SH-SY5Y (cell line): ENCODE measurements around the gene CD164.

Source experiments
- GATA2 ChIP-seq: IDR thresholded peaks from 2 replicates; pipeline ENCODE4 v1.6.1; 2011; ENCODE audit warnings: mild to moderate bottlenecking, low read depth, low read length
- GATA3 ChIP-seq: IDR thresholded peaks from 2 replicates; pipeline ENCODE4 v1.6.1; 2011; ENCODE audit warnings: low read depth, mild to moderate bottlenecking, low read length, moderate library complexity

Gene CD164

DNA sequence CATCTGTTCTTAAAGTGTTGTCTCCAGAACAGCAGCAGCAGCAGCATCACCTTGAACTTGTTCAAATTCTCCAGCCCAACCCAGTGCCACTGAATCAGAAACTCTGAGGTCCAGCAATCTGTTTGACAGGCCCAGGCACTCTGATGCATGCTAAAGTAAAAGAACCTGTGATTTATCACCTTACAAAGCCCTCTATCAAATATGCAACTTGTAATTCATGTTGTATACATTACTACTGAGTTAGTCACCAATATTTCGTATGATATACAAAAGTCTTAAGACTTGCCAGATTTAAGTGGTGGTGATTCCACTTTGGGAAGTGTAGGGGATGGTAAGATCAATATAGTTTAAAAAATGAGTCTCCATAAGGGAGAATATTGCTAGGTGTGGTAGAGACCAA is 6.0 kb upstream of the CD164 start:
- TF ChIP-seq GATA2 = no peak

DNA sequence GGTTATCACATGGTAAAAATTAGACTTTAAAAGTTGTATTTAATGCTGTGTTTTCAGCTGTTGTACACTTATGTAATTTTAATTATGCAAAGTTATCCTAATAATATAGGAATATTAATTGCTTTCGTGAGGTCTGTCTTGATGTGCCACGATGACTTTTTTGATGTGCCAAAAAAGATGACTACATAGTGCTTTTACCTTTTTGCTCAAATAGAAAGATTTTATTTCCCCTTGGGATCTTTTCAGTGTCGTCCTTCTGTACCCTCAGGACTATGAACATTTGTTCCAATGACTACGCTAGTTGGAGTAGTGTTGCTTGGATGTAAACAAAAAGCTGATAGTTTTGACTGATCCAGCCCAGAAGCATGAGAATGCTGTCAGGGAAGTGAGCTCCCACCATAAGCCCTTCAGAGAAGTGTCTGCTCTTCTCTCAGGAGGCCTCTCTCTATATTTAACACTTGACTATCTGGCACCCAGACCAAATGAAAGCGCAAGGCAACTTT is 1.2 kb upstream of the CD164 start:
- TF ChIP-seq GATA3 (no peak), GATA2 (no peak)

DNA sequence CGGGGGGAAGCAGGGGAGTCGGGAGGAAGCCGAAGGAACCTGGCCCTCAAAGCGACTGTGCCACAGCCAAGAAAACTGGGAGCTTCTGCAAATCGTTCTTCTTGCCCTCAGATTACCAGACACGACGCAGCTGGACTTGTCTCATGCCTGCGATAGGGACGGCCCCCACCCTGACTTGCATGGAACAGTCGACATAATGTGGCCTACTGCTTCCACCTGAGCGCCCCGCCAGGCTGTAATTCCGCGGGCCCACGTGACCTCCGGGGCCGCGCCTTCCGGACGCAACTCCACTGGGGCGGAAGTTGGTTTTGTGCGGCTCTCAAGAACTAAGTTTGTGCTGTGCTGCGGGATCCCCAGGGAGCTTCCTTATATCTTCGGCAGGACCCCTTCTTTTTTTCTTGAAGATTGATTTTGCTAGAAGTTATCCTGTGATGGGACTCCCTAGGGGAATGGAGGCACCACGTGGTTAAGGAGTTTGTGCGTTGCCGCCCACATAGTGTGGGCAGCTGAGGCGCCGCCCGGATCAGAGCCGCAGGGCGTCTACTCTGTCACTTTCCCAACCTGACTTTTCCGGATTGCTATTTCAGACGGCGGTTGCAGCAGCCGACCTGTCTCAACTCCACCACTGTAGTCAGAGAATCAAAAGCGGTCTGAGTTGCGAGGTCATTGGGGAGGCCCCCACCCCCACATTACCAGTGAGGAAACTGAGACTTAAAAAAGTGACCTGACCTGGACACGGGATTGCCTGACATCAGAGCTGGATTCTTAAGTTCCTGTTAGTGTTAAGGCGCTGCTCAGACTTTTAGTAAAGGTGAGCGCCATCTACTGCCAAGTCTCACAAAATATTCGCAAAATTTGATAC is 540 bp upstream of the CD164 start:
- no peak for TF ChIP-seq GATA3
- TF ChIP-seq GATA2 = no peak

DNA sequence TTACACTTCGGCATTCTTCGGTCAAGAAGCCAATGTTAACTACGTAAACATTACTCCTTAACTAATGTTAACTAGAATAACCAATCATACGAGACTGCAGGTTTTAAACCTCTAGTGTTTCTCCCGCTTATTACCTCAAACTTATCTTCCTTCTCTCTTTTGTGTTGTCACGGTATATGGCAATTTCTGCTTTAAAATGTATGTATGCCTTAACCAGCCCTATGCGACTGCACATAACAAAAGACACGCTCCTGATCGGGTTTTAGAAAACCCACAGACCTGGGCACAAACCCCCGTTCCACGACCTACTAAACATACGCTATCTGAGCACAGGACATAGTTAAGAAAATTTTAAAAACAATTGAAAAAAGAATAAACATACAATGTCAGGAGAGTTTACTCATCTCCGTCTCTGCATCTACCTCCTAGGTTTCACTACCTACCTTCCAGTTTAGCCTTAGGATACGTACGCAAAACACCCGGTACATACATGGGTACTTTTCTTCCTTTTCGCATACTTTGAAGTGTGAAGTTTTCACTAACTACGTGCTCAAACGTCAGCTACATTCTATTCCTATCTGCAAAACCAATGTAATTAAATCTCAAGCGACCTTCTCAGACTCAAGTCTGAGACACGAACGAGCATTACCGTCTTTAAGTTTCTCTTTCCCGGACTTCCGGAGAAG is 1.1 kb downstream of the CD164 start:
- no peak for TF ChIP-seq GATA2
- TF ChIP-seq GATA3 = no peak

DNA sequence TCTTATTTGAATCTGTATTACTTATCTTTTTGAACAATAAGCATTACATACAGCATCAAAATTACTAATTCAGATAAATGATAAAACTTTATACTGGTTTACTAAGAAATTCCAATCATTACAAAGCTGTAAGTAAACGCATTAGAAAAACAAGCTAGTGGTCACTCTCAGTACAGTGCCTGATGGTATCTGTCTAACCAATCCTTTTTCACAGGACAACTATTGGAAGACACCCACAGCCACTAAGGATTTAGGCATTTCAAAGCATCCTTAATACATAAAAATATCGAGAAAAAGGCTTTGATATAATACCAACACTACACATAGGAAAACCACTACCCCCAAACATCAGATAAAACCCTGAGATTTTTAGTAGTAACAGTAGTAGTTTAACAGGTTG is 2.6 kb downstream of the CD164 start:
- peak; percentile 20; the same call in 1 of the 2 replicates for TF ChIP-seq GATA3
- TF ChIP-seq GATA2 = no peak

DNA sequence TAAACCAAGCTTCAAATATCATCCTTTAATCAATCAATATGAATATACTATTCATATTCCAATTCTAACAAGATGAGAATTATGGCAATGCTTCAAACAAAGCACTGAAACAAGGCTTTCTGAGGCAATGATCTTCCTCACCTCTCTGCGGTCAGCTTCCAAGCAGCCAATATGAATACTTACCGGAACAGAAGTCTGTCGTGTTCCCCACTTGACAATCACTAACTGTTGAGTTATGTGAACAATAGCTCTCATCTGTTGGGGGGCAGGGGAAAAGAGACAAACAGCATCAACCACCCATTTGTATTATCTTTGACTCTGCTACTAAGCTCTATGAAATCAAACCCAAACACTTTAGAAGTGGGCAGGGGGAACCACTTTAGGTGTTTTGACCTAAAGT is 4.5 kb downstream of the CD164 start:
- TF ChIP-seq GATA2 = no peak
- TF ChIP-seq GATA3 = no peak

DNA sequence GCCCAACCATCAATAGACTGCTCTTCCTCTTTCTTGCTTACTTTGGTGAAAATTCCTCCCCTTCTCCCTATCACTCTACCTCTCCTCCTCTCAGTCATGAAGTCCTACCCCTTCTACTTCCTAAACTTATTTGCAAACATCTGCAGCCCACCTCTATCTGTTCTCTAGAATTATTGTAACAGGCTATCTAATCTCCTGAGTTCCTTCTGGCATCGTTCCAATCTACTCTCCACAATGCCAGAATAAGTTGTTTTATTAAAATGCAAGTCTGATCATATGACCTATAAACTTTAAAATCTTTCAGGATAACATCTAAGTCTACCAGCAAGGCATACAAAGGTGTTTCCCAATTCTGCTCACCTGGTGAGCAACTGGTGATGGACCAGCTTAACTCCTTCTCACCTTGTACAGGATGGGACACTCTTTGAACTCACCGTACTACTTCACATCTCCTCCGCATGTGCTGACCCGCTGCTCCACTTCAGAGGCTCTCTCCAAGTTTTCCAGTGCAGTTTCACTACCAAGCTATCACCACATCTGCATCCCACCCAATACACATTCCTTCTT is 7.9 kb downstream of the CD164 start:
- TF ChIP-seq GATA2 (no peak), GATA3 (no peak)

DNA sequence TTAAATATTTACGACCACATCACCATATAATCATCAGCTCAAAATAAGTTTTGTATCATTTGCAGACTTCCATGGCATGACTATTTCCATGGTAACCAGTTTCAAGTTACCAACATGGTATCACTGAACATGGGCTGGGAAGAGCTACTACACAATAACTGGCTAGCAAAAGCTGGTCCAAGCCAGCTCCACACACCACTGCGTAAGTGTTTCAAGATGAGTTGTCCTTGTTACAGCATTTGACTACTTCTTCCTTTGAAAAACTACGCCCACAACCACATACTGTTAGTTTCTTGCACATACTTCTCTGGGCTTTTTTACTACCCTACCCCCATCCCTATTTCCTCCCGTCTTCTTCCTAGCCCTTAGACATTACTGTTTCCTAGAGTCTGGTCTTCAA is 8.5 kb downstream of the CD164 start:
- TF ChIP-seq GATA3 (no peak), GATA2 (no peak)

DNA sequence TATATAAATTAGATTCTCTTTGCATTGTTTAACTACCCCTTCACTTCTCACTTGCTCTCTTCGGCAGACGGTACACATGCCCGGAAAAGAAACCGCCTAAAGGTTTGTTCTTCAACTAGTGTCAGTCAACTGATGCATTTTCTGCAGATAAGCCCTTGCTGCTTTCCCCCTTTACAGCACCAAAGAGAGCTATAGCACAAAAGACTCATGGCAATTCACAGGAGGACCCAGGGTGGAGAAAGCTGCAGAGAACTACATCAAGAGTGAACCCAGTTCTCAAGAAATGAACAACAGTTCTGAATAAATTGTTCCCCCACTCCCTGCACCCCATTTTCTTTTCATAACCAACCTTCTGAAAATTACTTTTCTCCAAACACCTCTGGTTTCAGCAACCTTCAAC is 8.9 kb downstream of the CD164 start:
- no peak for TF ChIP-seq GATA2
- TF ChIP-seq GATA3 = no peak

DNA sequence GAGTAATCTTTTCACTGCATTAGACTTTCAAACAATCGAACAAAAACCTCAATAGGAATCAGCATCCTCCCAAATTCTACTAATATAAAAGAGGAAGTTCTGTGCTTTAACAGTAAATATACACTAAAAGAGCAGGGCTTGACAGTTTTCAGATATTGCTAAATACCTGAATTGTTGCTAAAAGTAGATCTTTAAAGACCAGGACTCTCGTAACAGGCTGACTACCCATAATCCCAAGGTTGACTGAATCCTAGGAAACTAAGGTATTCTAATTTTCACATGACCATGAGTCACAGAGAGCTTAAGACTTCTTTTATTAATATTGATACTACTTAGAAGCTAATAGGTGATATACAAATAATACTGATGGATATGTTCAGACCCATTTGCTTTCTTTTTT is 10.1 kb downstream of the CD164 start:
- TF ChIP-seq GATA3 = no peak
- TF ChIP-seq GATA2 = no peak

DNA sequence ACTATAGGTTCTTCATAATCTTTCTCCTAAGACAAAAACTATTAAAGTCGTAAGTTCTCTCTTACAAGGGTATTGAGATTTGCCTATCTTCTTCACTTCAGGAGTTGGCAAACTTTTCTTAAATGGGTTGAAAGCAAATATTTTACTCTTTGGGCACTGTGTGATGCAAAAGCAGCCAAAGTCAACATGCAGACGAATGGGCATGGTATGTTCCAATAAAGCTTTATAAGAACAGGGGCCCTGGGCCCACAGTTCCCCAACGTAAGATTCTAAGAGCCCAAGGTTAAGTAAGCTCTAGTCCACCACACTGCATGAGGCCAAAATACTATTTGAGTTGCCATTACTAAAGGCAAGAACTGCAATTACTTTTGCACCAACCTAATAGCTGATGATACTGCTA is 11.5 kb downstream of the CD164 start:
- TF ChIP-seq GATA2 = no peak
- TF ChIP-seq GATA3 = no peak

DNA sequence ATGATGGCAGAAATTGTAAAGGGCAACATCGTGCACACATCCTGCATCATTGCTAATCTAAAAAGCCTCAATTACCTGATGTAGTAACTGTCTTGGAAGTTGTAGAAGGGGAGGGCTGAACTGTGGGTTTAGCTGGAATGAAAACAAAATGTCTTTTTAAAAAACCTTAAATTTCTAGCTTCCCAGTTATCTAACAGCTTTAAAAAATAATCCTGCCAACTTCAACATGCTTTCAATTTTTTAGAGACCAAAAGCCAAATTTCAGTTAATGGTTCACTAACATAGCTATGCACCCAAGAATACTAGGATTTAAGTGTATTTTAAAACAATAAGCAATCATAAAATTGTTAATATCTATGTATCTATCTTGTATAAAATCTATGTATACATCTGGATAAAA is 11.9 kb downstream of the CD164 start:
- TF ChIP-seq GATA2 = no peak
- no peak for TF ChIP-seq GATA3

DNA sequence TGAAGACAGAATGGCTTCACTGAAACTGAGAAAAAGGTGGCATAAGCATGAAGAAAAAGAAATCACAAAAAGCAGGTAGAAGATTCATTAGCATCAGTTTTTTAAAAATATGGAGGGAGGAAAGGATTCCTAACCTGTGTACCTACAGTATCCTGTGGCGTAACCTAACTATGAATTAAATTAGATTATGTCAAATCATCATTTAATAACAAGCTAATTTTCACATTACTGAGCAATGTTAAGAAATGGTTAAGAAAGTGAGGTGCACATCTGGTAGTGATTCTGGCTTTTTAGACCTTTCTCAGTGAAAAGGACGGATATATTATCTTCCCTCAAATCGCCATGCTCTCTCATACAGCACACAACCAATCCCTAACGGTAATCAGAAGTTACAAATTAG is 12.5 kb downstream of the CD164 start:
- TF ChIP-seq GATA3 = no peak
- no peak for TF ChIP-seq GATA2

DNA sequence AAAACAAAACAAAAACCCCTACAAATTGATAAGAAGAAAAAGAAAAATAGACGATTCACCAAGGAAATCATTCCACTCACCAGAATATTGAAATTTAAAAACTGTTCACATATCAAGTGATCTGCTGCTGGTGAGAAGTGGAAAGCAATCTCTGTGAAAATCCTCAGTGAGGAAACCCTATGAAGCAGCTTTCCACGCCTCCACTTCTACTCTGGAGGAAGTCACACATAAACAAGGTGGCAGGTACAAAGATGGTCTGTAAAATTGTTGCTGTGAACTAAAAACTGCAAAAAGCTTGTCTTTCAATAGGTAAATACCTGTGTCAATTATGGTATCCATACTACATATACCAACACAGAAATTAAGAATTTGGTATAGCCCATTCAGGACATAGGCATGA is 18.5 kb downstream of the CD164 start:
- TF ChIP-seq GATA2 (no peak), GATA3 (no peak)
